A673 (cell line): Measurements from ENCODE around the gene ADM2. TPM values are rescaled to one million over a fixed set of nuclear protein-coding genes. Genes with fewer than 3 reads are reported as not detected.

ENCODE experiments used
- BruUV-seq: library from RNA; stranded (reverse); fragments of 400-500 nt; replicated peaks from 2 replicates; lab custom pipeline; 2021; lab: Mats Ljungman, UMichigan
- CTCF ChIA-PET: fragments of 300-600 bp; sonication (Branson Sonifier 250); formaldehyde crosslinking; loops from one replicate; lab custom pipeline; 2022; ENCODE audit warnings: antibody characterized with exemption; lab: Charles Lee
- POLR2A ChIA-PET: fragments of 300-600 bp; sonication (Branson Sonifier 250); formaldehyde crosslinking; loops from one replicate; lab custom pipeline; 2022; ENCODE audit warnings: antibody characterized with exemption; ENCODE audit not compliant: low non-redundant PET; lab: Charles Lee
- DNase-seq: peaks from one replicate; pipeline ENCODE4 v3.0.0-alpha.2; 2015; ENCODE audit warnings: low spot score
- H3K27ac ChIP-seq: fragments of 200-600 bp; sonication (generic); 2 replicates; pipeline ENCODE4 v1.5.1; 2016; ENCODE audit warnings: mixed run types, low read depth, mild to moderate bottlenecking, mixed read lengths, antibody characterized with exemption, low read length; ENCODE audit not compliant: poor library complexity, severe bottlenecking
- H3K27me3 ChIP-seq: fragments of 200-600 bp; sonication (generic); replicated peaks from 2 replicates; pipeline ENCODE4 v1.6.1; 2017; ENCODE audit warnings: mixed run types, low read depth, mild to moderate bottlenecking, mixed read lengths, antibody characterized with exemption, low read length; ENCODE audit not compliant: insufficient read depth, poor library complexity
- H3K36me3 ChIP-seq: fragments of 200-600 bp; sonication (generic); 2 replicates; pipeline ENCODE4 v1.6.1; 2016; ENCODE audit warnings: mixed run types, mild to moderate bottlenecking, mixed read lengths, antibody characterized with exemption, low read length; ENCODE audit not compliant: insufficient read depth, poor library complexity, severe bottlenecking
- H3K4me1 ChIP-seq: fragments of 200-600 bp; sonication (generic); 2 replicates; pipeline ENCODE4 v1.6.1; 2017; ENCODE audit warnings: mixed run types, mild to moderate bottlenecking, mixed read lengths, antibody characterized with exemption, low read length; ENCODE audit not compliant: insufficient read depth, poor library complexity, severe bottlenecking
- H3K4me3 ChIP-seq: fragments of 200-600 bp; sonication (generic); 2 replicates; pipeline ENCODE4 v1.5.1; 2016; ENCODE audit warnings: low read depth, mixed run types, mild to moderate bottlenecking, mixed read lengths, low read length; ENCODE audit not compliant: poor library complexity, severe bottlenecking
- H3K9me3 ChIP-seq: fragments of 200-600 bp; sonication (generic); 2 replicates; pipeline ENCODE4 v1.6.1; 2016; ENCODE audit warnings: mixed run types, low read depth, mild to moderate bottlenecking, mixed read lengths, antibody characterized with exemption, low read length; ENCODE audit not compliant: poor library complexity, severe bottlenecking
- CTCF ChIP-seq: fragments of 300-800, 200-600 bp; sonication (generic); conservative IDR thresholded peaks from 2 replicates; pipeline ENCODE4 v1.5.1; 2017; ENCODE audit warnings: low read depth, mild to moderate bottlenecking, antibody characterized with exemption, low read length, moderate library complexity, mixed read lengths
- EZH2 ChIP-seq: fragments of 200-600 bp; sonication (generic); IDR thresholded peaks from 2 replicates; pipeline ENCODE4 v1.6.1; 2017; ENCODE audit warnings: borderline replicate concordance, low read depth, mild to moderate bottlenecking, mixed read lengths, antibody characterized with exemption, low read length; ENCODE audit not compliant: poor library complexity, severe bottlenecking
- intact Hi-C: fragments of 100-400 bp; cut with micrococcal nuclease; formaldehyde crosslinking; loops from one replicate; pipeline ENCODE4 v1.10.0; 2022; ENCODE audit not compliant: unreplicated experiment
- total RNA-seq: library from RNA; stranded (reverse); gene quantifications from 2 replicates; pipeline ENCODE4 v1.2.3, GENCODE V29; 2021

Gene ADM2
- total RNA-seq, 1 experiment from 2014 or later, result 5.4 TPM

- POLR2A ChIA-PET, result no interaction called here
Measured at GRCh38 chr22:50464451-50464850, 16.9 kb upstream of the ADM2 start.

GRCh38 chr22:50465066-50465930 is 16.0 kb upstream of the ADM2 start:
- TF ChIP-seq CTCF, result no peak
- no peak for TF ChIP-seq EZH2
- DNase-seq, result no peak
- Histone ChIP-seq H3K36me3 (peaks cover 56% of the 10 kb centered on the region), H3K27ac (no peak overlapping the region), H3K27me3 (no peaks in the 10 kb centered on the region), H3K9me3 (no peaks in the 10 kb centered on the region), H3K4me3 (no peak overlapping the region), H3K4me1 (peaks cover 11% of the 10 kb centered on the region)
- BruUV-seq, result no TSS peak
- ChIA-PET CTCF (no interaction called here), POLR2A (no interaction called here)
- intact Hi-C loops, result no loop called here

More at GRCh38 chr22:50464451-50464850, 16.9 kb upstream of the ADM2 start:
- H3K27me3 ChIP-seq, result no peaks in the 10 kb centered on the region
- no peak for DNase-seq
- peaks cover 63% of the 10 kb centered on the region for H3K36me3 ChIP-seq
- H3K4me1 ChIP-seq, result peaks cover 3% of the 10 kb centered on the region
- no peaks in the 10 kb centered on the region for H3K9me3 ChIP-seq
- CTCF ChIA-PET, result no interaction called here
- TF ChIP-seq EZH2, result no peak
- TF ChIP-seq CTCF, result no peak
- H3K4me3 ChIP-seq, result no peak overlapping the region
- H3K27ac ChIP-seq, result no peak overlapping the region
- intact Hi-C loops, result no loop called here
- no TSS peak for BruUV-seq

- H3K36me3 ChIP-seq, result peaks cover 41% of the 10 kb centered on the region
- ChIA-PET POLR2A (interaction anchor here (0.6 kb wide), 1 partner anchor 251 kb away, joined by 4 read pairs; no protein-coding TSS in a partner anchor), CTCF (interaction anchor here (0.5 kb wide), 1 partner anchor 27 kb away, joined by 6 read pairs; no protein-coding TSS in a partner anchor)
- no peaks in the 10 kb centered on the region for H3K27me3 ChIP-seq
- no peak overlapping the region for H3K27ac ChIP-seq
- no TSS peak for BruUV-seq
- H3K4me1 ChIP-seq, result peaks cover 17% of the 10 kb centered on the region
- H3K9me3 ChIP-seq, result no peaks in the 10 kb centered on the region
- intact Hi-C loops, result no loop called here
- no peak for DNase-seq
- H3K4me3 ChIP-seq, result no peak overlapping the region
- TF ChIP-seq CTCF, result no peak
- no peak for TF ChIP-seq EZH2
Measured at GRCh38 chr22:50467341-50467740, 14.0 kb upstream of the ADM2 start.
